K562 (cell line): ENCODE measurements around the gene RPL7A. TPM values are rescaled to one million over a fixed set of nuclear protein-coding genes. Genes with fewer than 3 reads are reported as not detected.

Experiments used
- AFF1 ChIP-seq, 2 experiments: fragments of 450-650 bp; IDR thresholded peaks; 2 replicates each; pipeline ENCODE4 v1.6.1; 2018; ENCODE audit warnings: mild to moderate bottlenecking in 2 of 2, low read depth in 1 of 2; ENCODE audit not compliant: partially characterized antibody in 2 of 2
- ZMIZ1 ChIP-seq, 2 experiments: fragments of 150-350 bp in 1 of 2; IDR thresholded peaks; 2 replicates each; pipeline ENCODE4 v1.6.1; 2012 to 2016; ENCODE audit warnings: low read depth in 2 of 2, low read length in 2 of 2, mild to moderate bottlenecking in 1 of 2, moderate library complexity in 1 of 2
- polyA plus RNA-seq, 8 experiments: library from polyadenylated mRNA; depleted of rRNA in 4 of 8; stranded (reverse) in 5 of 8; unstranded in 3 of 8; fragments of >200 nt; fragmentation: Nextera tagmentation in 2 of 8; fragmentation: Illumina TruSeq in 1 of 8; extraction: Ambion mirVana in 2 of 8; extraction: Trizol in 1 of 8; gene quantifications; 2 replicates each; pipeline versions ENCODE4 v1.2.1 to v1.2.3, GENCODE V29; 2011 to 2014; ENCODE audit warnings: inconsistent platforms in 1 of 8, missing spikeins in 1 of 8
- total RNA-seq, 7 experiments: library from RNA; depleted of rRNA in 6 of 7; stranded (reverse); fragments of >200 nt in 6 of 7; fragmentation: Illumina TruSeq in 2 of 7; extraction: Trizol in 2 of 7; gene quantifications; 2 replicates each; pipeline versions ENCODE4 v1.2.1 to v1.2.3, GENCODE V29; 2011 to 2021; ENCODE audit warnings: low replicate concordance in 1 of 7

The RPL7A gene
- total and polyA plus RNA-seq, 9 of the 15 experiments (the other 6 are each of a cell fraction or from before 2014, with no cell fraction given) = 1,935 to 3,760 (median 2,652) TPM

GRCh38 chr9:133386338-133386737 is 38.3 kb downstream of the RPL7A start (continued):
- TF ChIP-seq AFF1 (IDR thresholded peaks at IDR 0.05; ENCODE audit: low read depth in 1 of 2, partially characterized antibody in 2 of 2) = no peak
- no peak for TF ChIP-seq ZMIZ1 (IDR thresholded peaks at IDR 0.05; ENCODE audit: low read depth in 2 of 2, low read length in 2 of 2)
